ENCODE data around the gene SNX3.

GRCh38 chr6:108175592-108176279, 85.1 kb downstream of the SNX3 start:
- no peak for TF ChIP-seq POLR2A (IDR thresholded peaks at IDR 0.05)
- TF ChIP-seq, protein P1, sequence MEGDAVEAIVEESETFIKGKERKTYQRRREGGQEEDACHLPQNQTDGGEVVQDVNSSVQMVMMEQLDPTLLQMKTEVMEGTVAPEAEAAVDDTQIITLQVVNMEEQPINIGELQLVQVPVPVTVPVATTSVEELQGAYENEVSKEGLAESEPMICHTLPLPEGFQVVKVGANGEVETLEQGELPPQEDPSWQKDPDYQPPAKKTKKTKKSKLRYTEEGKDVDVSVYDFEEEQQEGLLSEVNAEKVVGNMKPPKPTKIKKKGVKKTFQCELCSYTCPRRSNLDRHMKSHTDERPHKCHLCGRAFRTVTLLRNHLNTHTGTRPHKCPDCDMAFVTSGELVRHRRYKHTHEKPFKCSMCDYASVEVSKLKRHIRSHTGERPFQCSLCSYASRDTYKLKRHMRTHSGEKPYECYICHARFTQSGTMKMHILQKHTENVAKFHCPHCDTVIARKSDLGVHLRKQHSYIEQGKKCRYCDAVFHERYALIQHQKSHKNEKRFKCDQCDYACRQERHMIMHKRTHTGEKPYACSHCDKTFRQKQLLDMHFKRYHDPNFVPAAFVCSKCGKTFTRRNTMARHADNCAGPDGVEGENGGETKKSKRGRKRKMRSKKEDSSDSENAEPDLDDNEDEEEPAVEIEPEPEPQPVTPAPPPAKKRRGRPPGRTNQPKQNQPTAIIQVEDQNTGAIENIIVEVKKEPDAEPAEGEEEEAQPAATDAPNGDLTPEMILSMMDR (IDR thresholded peaks at IDR 0.05): no peak
- no peak for TF ChIP-seq EP300 (IDR thresholded peaks at IDR 0.05)

Data from tibial nerve (tissue), 4 donors.